Activated CD4-positive, alpha-beta T cell treated with anti-CD3 and anti-CD28 coated beads for 1 hour (primary cell): ENCODE measurements around the gene TNKS2.
"Not testable (repeated sequence)": the region's sequence is repeated elsewhere in the genome, so short reads cannot be mapped to it uniquely, and the experiment has no call there.

Source experiments
- DNase-seq: peaks from one replicate; pipeline ENCODE4 v3.0.0-alpha.2; 2020

TNKS2 gene

DNA sequence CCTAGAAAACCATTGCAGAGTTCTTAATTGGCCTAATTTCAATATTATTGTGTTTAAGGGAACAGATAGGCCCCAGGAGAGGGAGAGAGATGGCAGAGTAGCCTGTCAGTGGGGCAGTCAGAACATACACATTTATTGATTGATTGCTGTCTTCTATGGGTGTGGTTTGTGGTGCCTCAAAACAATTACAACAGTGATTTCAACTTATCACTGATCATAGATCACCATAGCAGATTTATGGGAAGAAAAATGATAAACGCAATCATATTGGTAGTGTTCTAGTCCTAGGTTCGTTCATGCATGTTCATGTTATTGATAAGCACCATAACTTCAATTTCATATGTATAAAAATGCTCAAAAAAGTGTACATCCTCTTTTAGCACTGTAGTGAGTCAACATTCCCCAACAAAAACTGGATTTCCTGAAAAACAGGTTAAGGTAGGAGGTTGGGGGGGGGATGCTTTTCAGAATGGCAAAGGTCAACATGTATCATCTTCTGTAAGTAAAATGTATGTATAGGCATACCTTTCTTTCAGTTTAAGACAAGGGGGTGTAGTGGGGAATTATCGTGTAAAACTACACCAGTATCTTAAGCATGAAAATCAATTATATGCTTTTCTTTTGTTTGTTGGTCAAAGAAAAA, 1.1 kb upstream of the TNKS2 start:
- DNase-seq, result no peak

DNA sequence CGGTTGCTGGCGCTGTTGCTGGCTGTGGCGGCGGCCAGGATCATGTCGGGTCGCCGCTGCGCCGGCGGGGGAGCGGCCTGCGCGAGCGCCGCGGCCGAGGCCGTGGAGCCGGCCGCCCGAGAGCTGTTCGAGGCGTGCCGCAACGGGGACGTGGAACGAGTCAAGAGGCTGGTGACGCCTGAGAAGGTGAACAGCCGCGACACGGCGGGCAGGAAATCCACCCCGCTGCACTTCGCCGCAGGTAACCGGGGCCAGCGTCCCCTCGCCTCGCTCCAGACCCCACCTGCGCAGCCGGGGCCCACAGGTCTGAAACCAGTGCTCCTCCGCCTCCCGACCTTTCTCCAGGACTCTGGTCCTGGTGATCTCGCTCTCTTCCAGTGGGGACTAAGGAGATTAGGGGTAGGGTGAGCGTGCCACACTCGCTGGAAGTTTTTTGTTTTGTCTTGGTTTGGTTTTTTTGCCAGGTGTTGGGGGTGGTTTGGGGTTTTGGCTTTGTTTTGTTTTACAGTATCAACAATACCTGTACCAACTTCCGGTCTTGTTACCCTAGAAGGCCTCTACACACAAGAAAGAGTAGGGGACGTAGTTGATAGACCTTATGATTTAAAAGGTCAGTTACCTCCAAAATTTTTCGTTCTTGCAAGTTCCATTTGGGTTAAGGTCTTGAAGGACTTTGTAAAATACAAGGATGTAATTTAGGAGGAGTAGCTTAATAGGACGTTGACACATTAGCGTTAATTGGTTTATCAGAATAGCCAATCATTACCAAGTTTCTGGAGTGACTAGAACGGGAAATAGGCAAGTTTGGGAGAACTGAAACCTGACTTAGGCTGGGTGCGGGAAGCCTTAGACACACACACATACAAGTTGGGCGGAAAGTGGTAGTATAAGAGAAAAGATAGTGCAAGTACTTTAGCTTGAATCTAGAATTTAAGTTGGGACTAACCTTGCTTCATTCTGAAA, 704 bp downstream of the TNKS2 start:
- no peak for DNase-seq

DNA sequence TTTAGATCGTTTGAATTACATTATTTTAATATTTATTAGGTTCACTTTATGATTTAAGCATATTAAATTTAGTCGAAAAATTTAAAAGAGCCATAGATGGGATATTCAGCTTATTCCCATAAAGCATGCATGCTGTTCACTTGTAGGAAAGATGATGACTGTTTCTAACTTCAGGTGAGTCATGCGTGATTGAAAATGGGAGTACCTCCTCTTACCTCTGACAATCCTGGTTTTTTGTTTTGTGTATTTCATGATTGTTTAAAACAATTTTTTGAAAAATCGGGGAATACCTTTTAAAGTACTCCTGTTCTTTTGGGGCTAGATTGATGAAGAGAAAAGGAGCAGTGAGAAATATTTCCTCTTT, 1.4 kb downstream of the TNKS2 start:
- no peak for DNase-seq

DNA sequence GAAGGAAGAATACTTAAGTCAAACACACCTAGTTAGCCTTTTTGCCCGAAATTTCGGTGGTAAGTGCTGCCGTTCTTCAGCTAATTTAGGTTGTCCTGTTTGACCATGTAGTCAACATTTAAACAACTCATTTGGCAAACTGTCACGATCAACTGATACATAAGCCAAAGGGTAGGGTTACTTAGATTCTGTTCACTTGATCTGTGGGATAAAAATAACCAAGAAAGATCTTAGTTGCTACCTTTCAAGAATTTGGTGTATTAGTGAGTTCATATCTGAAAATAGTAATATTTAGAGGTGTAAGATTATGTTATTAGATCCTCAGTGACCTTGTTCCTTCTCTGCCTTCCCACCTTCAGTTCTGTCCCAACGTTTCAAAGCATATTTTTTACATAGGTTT, 2.0 kb downstream of the TNKS2 start:
- no peak for DNase-seq

DNA sequence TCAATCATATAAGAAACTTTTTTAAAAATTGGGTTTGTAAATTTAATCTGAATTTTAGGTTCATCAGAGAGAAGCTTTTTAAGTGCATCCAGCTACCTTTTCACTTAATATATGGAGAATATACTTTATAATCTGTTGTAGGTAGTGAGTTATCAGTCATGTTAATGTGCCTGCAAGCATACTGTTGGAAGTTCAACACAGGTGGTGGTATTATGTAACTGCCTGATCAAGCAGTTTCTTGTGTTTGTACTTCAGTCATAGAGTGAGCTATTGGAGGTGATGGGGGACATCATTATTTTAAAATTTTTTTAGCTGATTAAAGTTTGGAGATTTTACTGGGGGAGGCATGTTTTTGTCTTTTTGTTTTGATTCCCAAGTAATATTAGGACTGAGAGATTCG, 2.5 kb downstream of the TNKS2 start:
- DNase-seq, result no peak

DNA sequence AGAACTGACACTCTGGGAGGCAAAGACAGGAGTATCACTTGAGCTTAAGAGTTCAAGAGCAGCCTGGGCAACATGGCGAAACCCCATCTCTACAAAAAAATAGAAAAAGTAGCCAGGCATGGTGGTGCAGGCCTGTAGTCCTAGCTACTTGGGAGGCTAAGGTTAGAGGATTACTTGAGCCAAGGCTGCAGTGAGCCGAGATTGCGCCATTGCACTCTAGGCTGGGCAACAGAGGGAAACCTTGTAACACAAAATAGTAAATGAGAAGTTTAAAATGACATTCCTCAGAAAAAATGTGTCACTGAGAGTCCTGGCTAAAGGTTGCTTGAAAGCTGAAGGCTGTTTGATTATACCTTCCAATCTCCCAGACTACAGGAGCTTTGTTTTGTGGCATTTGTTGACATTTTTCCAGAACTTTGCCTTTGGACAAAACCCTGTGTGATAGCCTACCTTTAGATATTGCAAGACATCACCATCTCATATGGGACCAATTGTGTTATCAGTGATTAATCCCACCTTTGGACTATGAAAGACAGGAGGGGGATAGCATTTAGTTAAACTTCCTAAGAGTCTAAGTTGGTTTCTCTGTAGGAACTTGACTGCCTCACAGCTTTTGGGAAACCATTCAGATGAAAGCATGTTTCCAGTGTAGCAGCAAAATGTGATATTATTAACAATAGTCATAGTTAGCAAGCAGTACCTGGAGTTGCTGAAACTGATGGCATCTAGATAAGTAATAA, 5.3 kb downstream of the TNKS2 start:
- no peak for DNase-seq

- DNase-seq, result no peak
These were observed 5.9 kb downstream of the TNKS2 start for GRCh38 chr10:91804126-91804510.

- DNase-seq, result no peak
These were observed 7.0 kb downstream of the TNKS2 start for GRCh38 chr10:91805110-91805838.

DNA sequence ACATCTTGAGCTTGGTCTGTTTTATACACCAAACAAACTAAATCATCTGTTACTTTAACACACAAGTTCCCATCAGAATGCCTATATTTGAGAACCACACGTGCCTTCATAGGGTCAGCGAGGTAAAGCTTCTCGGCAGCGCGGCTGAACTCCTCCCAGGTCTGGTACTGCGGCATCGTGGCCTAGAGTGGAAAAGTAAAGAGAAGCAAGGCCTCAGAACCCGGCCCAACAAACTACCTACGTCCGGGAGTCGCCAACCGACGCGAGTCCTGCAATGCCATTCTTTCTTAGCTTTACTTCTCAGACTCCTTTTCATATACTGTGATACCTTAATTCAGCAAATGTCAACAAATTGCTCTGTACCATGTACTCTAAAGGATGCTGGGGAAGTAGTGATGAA, 9.0 kb downstream of the TNKS2 start:
- not testable (repeated sequence) for DNase-seq

GRCh38 chr10:91813251-91813650, 15.0 kb downstream of the TNKS2 start:
- DNase-seq, result no peak

DNA sequence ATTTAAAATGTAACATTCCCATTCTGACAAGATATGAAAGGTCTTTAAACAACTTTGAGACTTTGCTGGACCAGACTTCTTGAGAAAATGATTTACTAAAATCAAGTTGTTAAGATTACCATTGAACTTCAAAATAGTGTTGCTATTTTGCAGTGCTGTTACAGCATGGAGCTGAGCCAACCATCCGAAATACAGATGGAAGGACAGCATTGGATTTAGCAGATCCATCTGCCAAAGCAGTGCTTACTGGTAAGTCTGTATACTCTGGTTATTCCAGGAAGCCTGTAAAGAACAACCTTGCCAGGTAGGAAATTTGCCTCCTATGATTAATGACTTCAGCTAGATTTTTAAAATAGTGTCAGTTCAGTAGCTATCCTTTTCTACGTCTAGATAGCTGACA, 18.8 kb downstream of the TNKS2 start:
- no peak for DNase-seq

- no peak for DNase-seq
These were observed 21.9 kb downstream of the TNKS2 start for GRCh38 chr10:91820144-91820543.

DNA sequence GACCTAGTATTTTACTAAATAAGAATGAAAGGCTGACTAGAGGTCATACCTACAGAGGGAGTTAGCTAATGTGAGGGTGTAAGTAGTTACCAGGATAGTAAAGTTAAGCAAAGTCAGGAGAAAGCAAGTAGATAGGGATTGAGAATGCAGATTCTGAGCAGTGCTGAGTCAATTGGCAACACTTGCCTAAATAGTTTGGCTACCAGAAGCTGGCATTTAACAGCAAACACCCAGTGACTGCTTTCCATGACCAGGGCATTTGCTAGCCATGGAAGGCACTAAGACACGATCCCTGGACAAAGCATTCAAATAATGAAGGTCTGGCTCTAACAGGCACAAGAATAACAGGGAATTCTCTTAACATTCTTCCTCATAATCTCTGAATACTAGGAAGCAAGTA, 25.9 kb downstream of the TNKS2 start:
- no peak for DNase-seq

GRCh38 chr10:91829268-91829667, 31.0 kb downstream of the TNKS2 start:
- no peak for DNase-seq

DNA sequence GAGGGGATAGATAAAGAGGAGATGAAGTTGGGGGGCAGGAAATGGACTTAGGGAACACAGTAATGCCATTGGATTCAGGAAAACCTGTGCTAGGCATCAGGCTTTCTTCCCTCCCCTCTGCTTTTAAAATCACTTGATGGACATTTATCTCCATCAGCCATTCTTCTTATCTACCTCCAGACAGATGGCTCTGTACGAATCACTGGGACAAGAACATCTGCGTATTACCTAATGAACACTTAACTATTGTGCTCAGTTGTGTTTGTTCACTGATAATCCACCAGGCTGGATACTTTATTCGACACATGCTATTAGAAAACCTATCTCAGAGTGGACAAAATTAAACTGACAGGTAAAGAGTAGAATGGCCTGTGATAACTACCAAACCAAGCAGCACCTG, 40.0 kb downstream of the TNKS2 start:
- no peak for DNase-seq

DNA sequence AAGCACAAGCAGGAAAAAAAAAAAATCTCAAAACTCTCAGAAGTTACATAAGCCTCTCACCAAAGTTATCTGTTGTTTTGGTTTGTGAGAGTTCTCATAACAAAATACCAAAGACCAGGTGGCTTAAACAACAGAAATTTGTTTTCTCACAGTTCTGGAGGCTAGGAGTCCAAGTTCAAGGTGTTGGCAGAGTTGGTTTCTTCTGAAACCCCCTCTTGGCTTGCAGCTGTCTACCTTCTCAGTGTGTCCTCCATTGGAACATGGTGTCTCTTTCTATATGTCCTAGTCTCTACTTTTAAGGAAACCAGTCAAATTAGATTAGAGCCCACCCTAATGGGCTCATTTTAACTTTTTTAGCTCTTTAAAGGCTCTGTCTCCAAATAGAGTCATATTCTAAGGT, 44.9 kb downstream of the TNKS2 start:
- no peak for DNase-seq

DNA sequence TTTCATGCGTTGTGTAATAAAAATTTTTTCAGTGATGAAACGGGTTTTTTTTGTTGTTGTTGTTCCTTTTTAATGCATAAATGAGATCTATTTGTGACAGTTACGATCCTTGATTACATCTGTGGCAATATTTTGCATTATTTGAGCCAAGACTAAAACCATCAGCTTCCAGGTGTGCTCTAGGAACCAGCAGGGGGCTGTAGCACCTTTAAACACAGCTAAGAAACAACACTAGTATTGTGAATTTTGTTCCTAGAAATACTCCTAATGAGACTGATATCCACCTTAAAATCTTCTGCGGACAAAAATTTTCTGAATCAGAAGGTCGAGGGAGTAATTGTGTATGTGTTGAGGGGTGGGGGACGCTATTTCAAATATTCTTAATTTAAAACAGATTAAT, 58.4 kb downstream of the TNKS2 start:
- DNase-seq, result no peak

DNA sequence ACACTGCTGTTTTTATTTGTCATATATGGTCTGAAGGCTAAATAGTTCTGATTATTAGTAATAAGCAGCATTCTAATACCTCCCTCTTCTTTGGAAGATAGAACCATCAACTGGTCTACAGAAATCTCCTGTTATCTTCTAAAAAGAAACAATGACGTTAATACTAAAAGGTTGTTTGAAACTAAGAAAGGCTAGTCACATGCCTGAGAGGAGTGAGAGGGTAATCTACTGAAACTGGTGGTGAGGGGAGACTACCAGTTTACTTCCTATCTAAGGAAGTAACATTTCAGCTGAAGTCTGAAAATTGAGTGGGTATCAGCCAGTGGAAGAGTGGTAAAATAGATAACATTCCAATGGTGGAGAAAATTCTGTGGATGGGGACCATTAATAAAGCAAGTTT, 62.7 kb downstream of the TNKS2 start:
- no peak for DNase-seq

DNA sequence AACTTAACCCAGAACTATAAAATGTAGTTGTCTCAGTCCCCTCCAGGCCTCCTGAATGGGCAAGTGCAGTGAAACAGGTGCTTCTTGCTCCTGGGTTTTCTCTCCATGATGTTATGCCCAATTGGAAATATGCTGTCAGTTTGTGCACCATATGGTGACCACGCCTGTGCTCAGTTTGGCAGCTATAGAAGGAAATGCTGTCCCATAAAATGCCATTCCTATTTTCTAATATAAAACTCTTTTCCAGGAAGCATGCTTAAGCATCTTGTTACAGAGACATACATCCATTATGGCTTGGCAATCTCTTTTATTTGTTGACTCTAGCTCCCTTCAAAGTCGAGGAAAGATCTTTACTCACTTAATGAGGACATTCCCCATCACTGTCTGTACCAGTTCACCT, 65.9 kb downstream of the TNKS2 start:
- DNase-seq, result no peak

- no peak for DNase-seq
These were observed 66.5 kb downstream of the TNKS2 start for GRCh38 chr10:91864744-91865143.

- no peak for DNase-seq
These were observed 67.4 kb downstream of the TNKS2 start for GRCh38 chr10:91865562-91866081.

DNA sequence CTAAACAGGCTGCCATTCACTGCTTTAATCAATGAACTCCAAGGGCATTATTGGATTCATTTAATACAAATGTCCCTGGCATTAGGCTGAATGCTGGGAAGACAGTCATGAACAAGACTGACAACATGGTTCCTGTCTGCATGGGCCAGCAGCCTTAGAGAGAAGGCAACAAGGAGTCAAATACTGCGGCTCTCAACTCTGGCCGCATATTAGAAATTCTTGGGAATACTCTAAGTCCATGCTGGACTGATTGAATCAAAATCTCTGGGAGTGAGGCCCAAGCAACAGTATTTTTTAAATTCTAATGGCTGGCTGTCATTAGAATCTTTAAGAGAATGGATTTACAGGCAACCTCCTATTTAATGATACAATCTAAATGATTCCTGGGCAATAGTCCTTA, 76.9 kb downstream of the TNKS2 start:
- no peak for DNase-seq

DNA sequence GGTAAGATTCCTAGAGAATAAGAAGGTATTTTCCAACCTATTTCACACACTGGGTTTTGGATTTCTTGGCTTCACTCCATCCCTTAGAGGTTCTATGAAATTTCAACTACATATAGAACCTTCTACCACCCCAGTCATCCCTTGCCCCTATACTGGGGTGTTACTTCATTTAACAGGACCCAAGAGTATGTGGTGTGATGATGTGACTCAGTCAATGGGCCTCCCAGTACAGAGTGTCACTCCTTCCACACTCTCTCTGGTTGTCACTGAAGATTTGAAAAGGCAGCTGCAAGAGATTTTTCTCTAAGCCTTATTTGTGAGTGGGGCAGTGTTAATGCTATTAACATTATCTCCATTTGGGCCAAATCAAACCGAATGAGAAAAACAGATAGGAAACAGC, 77.6 kb downstream of the TNKS2 start:
- no peak for DNase-seq
